Measurements from ENCODE around the gene OR2J1. TPM values are rescaled to one million over a fixed set of nuclear protein-coding genes. Genes with fewer than 3 reads are reported as not detected.
"Not testable (repeated sequence)": the region's sequence is repeated elsewhere in the genome, so short reads cannot be mapped to it uniquely, and the experiment has no call there.

The OR2J1 gene
- total RNA-seq, 3 donors from 2014 or later, result not detected

- H3K4me1 ChIP-seq (ENCODE audit: low read depth), result no peaks in the 10 kb centered on the region
- ATAC-seq (no peak), DNase-seq (no peak)
- H3K4me3 ChIP-seq, result no peak overlapping the region
- TF ChIP-seq CTCF (IDR thresholded peaks at IDR 0.05), result no peak
- intact Hi-C loops (cut with DNase I, micrococcal nuclease), result no loop called here
- H3K36me3 ChIP-seq (ENCODE audit: low read depth), result no peaks in the 10 kb centered on the region
- H3K9me3 ChIP-seq, result no peaks in the 10 kb centered on the region
Measured at GRCh38 chr6:29082457-29082856, 16.8 kb upstream of the OR2J1 start.

DNA sequence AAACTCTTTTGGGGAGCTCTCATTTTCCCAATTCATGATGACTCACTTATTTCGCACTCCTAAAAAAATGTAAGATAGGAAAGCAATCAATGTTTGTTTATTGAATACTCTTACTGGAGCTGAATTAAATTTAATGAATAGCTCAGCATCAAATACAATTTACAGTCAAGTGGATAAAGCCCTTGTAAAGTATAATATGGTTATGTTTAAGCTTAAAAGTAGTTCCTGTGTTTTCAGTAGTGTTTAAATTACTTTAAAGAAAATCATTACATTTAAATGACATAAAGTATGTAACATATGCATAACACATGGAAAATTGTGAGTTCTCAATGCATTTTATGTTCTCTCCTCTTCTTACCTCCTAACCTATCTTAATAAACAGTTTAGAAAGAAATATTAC is 12.1 kb upstream of the OR2J1 start, which contains the start of gene OR2B3:
Gene OR2B3 (minus strand): TSS at position 101 of the 400 bp plus-strand sequence. CDS start 65 bp downstream, at position 36.
- no peak for TF ChIP-seq CTCF (IDR thresholded peaks at IDR 0.05)
- H3K9me3 ChIP-seq, result no peaks in the 10 kb centered on the region
- H3K36me3 ChIP-seq (ENCODE audit: low read depth), result no peaks in the 10 kb centered on the region
- H3K4me1 ChIP-seq (ENCODE audit: low read depth), result no peaks in the 10 kb centered on the region
- DNase-seq, result no peak
- no peak within 1 kb of the TSS for H3K4me3 ChIP-seq
- intact Hi-C loops (cut with DNase I, micrococcal nuclease), result no loop called here
- ATAC-seq, result no peak

DNA sequence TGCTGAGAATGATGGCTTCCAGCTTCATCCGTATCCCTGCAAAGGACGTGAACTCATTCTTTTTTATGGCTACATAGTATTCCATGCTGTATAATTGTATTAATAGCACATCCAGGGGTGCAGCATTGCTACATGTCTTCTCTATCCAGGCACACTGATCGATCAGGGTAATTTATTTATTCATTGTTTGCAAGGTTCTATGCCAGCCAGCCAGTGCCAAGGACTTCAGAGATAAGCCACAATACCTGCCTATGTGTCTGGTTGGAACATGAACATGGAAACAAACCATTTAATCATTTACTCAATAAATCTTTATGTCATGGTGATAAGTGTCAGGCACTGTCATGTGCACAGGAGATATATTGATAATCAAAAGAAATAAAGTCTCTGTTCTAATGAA is 6.3 kb upstream of the OR2J1 start:
- TF ChIP-seq CTCF (IDR thresholded peaks at IDR 0.05), result no peak
- Histone ChIP-seq H3K36me3 (ENCODE audit: low read depth) (no peaks in the 10 kb centered on the region), H3K4me1 (ENCODE audit: low read depth) (no peaks in the 10 kb centered on the region), H3K4me3 (no peak overlapping the region), H3K9me3 (no peaks in the 10 kb centered on the region)
- intact Hi-C loops (cut with DNase I, micrococcal nuclease), result no loop called here
- no peak for ATAC-seq
- DNase-seq, result no peak

- no peak for ATAC-seq
- H3K9me3 ChIP-seq, result no peaks in the 10 kb centered on the region
- no peak overlapping the region for H3K4me3 ChIP-seq
- TF ChIP-seq CTCF (IDR thresholded peaks at IDR 0.05), result no peak
- no peak for DNase-seq
- H3K36me3 ChIP-seq (ENCODE audit: low read depth), result no peaks in the 10 kb centered on the region
- intact Hi-C loops (cut with DNase I, micrococcal nuclease), result no loop called here
- no peaks in the 10 kb centered on the region for H3K4me1 ChIP-seq (ENCODE audit: low read depth)
Measured at GRCh38 chr6:29097803-29098202, 1.5 kb upstream of the OR2J1 start.

DNA sequence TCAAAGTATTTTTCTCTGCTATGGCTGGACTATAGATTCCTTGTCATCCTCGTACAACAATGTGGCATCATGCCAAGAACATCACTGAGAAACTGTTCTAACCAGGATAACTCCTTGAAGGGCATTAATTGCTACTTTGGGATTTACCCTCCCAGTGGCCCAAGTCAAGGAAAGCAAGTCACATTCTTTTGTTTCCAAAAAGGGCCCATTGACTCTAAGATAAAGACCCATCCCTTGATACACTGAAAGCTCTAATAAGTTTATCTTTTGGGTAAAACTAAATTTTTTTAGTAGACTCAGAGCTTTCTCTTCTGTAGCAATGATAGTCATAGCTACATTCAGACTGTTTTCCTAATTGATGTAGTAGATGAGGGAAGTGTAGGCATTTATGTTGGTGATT is 8.5 kb downstream of the OR2J1 start, which contains the start of gene OR2J3:
Gene OR2J3 (plus strand): TSS at position 301 of the 400 bp plus-strand sequence. CDS start 3,833 bp downstream, outside the sequence.
- H3K4me3 ChIP-seq, result no peak within 1 kb of the TSS
- intact Hi-C loops (cut with DNase I, micrococcal nuclease), result no loop called here
- no peak for ATAC-seq
- no peaks in the 10 kb centered on the region for H3K36me3 ChIP-seq (ENCODE audit: low read depth)
- no peak for TF ChIP-seq CTCF (IDR thresholded peaks at IDR 0.05)
- no peaks in the 10 kb centered on the region for H3K9me3 ChIP-seq
- DNase-seq, result no peak
- H3K4me1 ChIP-seq (ENCODE audit: low read depth), result no peaks in the 10 kb centered on the region

DNA sequence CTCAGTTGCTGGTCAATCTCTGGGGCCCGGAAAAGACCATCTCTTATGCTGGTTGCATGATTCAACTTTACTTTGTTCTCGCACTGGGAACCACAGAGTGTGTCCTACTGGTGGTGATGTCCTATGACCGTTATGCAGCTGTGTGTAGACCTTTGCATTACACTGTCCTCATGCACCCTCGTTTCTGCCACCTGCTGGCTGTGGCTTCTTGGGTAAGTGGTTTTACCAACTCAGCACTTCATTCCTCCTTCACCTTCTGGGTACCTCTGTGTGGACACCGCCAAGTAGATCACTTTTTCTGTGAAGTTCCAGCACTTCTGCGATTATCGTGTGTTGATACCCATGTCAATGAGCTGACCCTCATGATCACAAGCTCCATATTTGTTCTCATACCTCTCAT is 12.8 kb downstream of the OR2J1 start:
- Histone ChIP-seq H3K4me3 (no peak overlapping the region), H3K4me1 (ENCODE audit: low read depth) (no peaks in the 10 kb centered on the region), H3K9me3 (no peaks in the 10 kb centered on the region), H3K36me3 (ENCODE audit: low read depth) (no peaks in the 10 kb centered on the region)
- ATAC-seq, result no peak
- no peak for TF ChIP-seq CTCF (IDR thresholded peaks at IDR 0.05)
- DNase-seq, result peak in 1 of 3 donors; percentile 3
- intact Hi-C loops (cut with DNase I, micrococcal nuclease), result no loop called here

GRCh38 chr6:29114964-29115363 is 15.7 kb downstream of the OR2J1 start:
- H3K36me3 ChIP-seq (ENCODE audit: low read depth); ATAC-seq: not testable (repeated sequence)

More at GRCh38 chr6:29114964-29115363, 15.7 kb downstream of the OR2J1 start:
- intact Hi-C loops (cut with DNase I, micrococcal nuclease); H3K9me3 ChIP-seq; DNase-seq; H3K4me3 ChIP-seq; H3K4me1 ChIP-seq (ENCODE audit: low read depth): not testable (repeated sequence)

Data from mucosa of descending colon (tissue), 3 donors.